T-cell (primary cell): Measurements from ENCODE around the gene ADAP2. TPM values are rescaled to one million over a fixed set of nuclear protein-coding genes. Genes with fewer than 3 reads are reported as not detected.

ENCODE experiments used
- ATAC-seq, 4 experiments: fragments of 200-7000 bp in 3 of 4; fragments of 150-1000 bp in 1 of 4; cut with Tn5 transposase; replicated peaks in 1 of 4; 1 replicate in 3 of 4; 2 replicates in 1 of 4; pipeline ENCODE4 v1.10.0; 2021; ENCODE audit warnings: moderate library complexity in 3 of 4, mild to moderate bottlenecking in 2 of 4, moderate number of reproducible peaks in 1 of 4
- CTCF ChIA-PET, 2 donors: fragments of 300-600 bp; sonication (Branson Sonifier 250); formaldehyde crosslinking; loops; one replicate each; lab custom pipeline; 2022; ENCODE audit warnings: antibody characterized with exemption in 2 of 2; lab: Charles Lee
- POLR2A ChIA-PET, 2 donors: fragments of 300-600 bp; sonication (Branson Sonifier 250); formaldehyde crosslinking; loops; one replicate each; lab custom pipeline; 2022; ENCODE audit warnings: antibody characterized with exemption in 2 of 2; lab: Charles Lee
- DNase-seq, 35 experiments: peaks; one replicate each; pipeline versions ENCODE4 v3.0.0 to v3.0.0-alpha.2; 2013 to 2023
- H3K27ac ChIP-seq: one replicate; pipeline ENCODE4 v1.5.1; 2013; ENCODE audit warnings: low read length
- H3K27me3 ChIP-seq, 2 experiments: replicated peaks in 1 of 2; 1 replicate in 1 of 2; 2 replicates in 1 of 2; pipeline versions ENCODE4 v1.6.1 to v1.7.0; 2013; ENCODE audit warnings: low read length in 1 of 2, mixed read lengths in 1 of 2; ENCODE audit not compliant: control insufficient read depth in 2 of 2, insufficient read depth in 2 of 2; ENCODE audit errors: extremely low read depth in 1 of 2
- H3K36me3 ChIP-seq, 2 donors: 1 replicate in 1 of 2; 2 replicates in 1 of 2; pipeline versions ENCODE4 v1.6.1 to v1.7.0; 2013; ENCODE audit warnings: low read length in 1 of 2; ENCODE audit not compliant: control insufficient read depth in 2 of 2, insufficient read depth in 1 of 2; ENCODE audit errors: extremely low read depth in 1 of 2
- H3K4me1 ChIP-seq, 2 experiments: 1 replicate in 1 of 2; 2 replicates in 1 of 2; pipeline versions ENCODE4 v1.6.1 to v1.7.0; 2013; ENCODE audit warnings: low read length in 2 of 2, mixed read lengths in 1 of 2; ENCODE audit not compliant: insufficient read depth in 2 of 2, control insufficient read depth in 1 of 2; ENCODE audit errors: extremely low read depth in 1 of 2
- H3K4me3 ChIP-seq, 2 donors: 1 replicate in 1 of 2; 2 replicates in 1 of 2; pipeline versions ENCODE4 v1.5.1 to v1.7.0; 2013; ENCODE audit warnings: mild to moderate bottlenecking in 2 of 2, low read length in 1 of 2, moderate library complexity in 1 of 2; ENCODE audit not compliant: control insufficient read depth in 1 of 2; ENCODE audit errors: extremely low read depth in 1 of 2
- H3K9me3 ChIP-seq: 2 replicates; pipeline ENCODE4 v1.7.0; 2013
- H3K27ac Mint-ChIP-seq, 2 donors: one replicate each; pipeline ENCODE4 v1.8.0; 2020 to 2021; ENCODE audit warnings: mild to moderate bottlenecking in 2 of 2, mixed read lengths in 2 of 2
- H3K27me3 Mint-ChIP-seq, 2 donors: one replicate each; pipeline ENCODE4 v1.8.0; 2021 to 2022; ENCODE audit warnings: mixed read lengths in 2 of 2
- H3K36me3 Mint-ChIP-seq: one replicate; pipeline ENCODE4 v1.8.0; 2021; ENCODE audit warnings: mixed read lengths
- H3K4me1 Mint-ChIP-seq, 3 donors: one replicate each; pipeline ENCODE4 v1.8.0; 2020 to 2022; ENCODE audit warnings: mixed read lengths in 3 of 3, mild to moderate bottlenecking in 1 of 3
- H3K4me3 Mint-ChIP-seq, 3 donors: one replicate each; pipeline ENCODE4 v1.8.0; 2020 to 2022; ENCODE audit warnings: mild to moderate bottlenecking in 3 of 3, mixed read lengths in 3 of 3, moderate library complexity in 3 of 3
- H3K9me3 Mint-ChIP-seq, 3 donors: one replicate each; pipeline ENCODE4 v1.8.0; 2020 to 2022; ENCODE audit warnings: mixed read lengths in 3 of 3
- WGBS: methylation state at CpG from one replicate; pipeline ENCODE4 v1.1.5; 2013; ENCODE audit warnings: missing lambda C conversion rate; ENCODE audit not compliant: insufficient coverage; 5-methylcytosine and 5-hydroxymethylcytosine counted together
- total RNA-seq, 35 experiments: library from RNA in 6 of 35; stranded (reverse) in 6 of 35; fragments of 120-200 nt in 1 of 35; gene quantifications; one replicate each; pipeline versions ENCODE4 v1.2.1 to v1.2.4 and lab custom pipeline; 2013 to 2026

ADAP2 gene
- total RNA-seq, 5 donors from 2014 or later (not counting 1 experiment from before 2014, with no cell fraction given) = 1.7 to 4.9 (median 2.1) TPM

DNA sequence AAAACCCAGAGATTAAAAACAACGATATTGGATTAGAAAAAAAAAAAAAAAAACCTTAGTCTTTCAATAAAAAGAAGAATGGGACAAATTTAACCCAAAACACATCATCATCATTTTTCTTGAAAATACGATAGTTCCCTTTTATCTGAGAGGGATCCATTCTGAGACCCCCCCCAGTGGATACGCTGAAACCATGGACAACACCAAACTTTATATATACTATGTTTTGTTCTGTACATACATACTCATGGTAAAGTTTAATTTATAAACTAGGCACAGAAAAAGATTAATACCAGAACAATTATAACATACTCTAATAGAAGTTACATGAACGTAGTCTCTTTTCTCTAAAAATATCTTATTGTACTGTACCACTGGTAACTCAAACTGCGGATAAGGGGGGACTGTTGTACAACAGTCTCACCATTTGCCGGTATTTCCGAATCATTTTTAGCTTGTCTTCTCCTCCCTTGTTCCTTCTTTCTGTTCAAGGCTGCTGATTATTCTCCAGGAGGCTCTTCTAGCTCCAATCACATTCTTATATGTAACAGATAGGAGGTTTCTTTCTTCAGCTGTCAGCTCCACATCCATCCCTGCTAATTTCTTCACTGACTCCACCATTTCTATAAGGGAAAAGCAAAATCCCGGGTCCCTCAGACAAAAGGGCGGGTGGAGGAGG, 86.1 kb downstream of the ADAP2 start:
- WGBS = 55% methylated on average over 4 of the region's 9 CpGs
- ChIA-PET POLR2A (no interaction called here), CTCF (interaction anchor here in 1 of 2 donors (0.6 to 0.7 kb wide), 2 partner anchors 31 to 227 kb away, joined by 3 to 5 read pairs; no protein-coding TSS in a partner anchor)
- no peak for DNase-seq
- H3K4me3 Mint-ChIP-seq = peak overlapping the region; percentile 89 to 96 (median 89)
- ATAC-seq = peak in 1 of 4 experiments; percentile 15
- H3K27me3 ChIP-seq = peaks cover 0 to 3% of the 10 kb centered on the region in 2 experiments
- H3K4me1 ChIP-seq = peaks cover 0 to 13% of the 10 kb centered on the region in 2 experiments
- H3K27ac ChIP-seq = peak overlapping the region; percentile 63
- H3K27me3 Mint-ChIP-seq = peaks cover 0 to 4% of the 10 kb centered on the region in 2 donors
- H3K9me3 Mint-ChIP-seq = no peaks in the 10 kb centered on the region
- peak overlapping the region; percentile 78 to 84 for H3K27ac Mint-ChIP-seq
- H3K4me1 Mint-ChIP-seq = peaks cover 14 to 23% (median 16%) of the 10 kb centered on the region in 3 donors
- peak overlapping the region; percentile 67 to 72 for H3K4me3 ChIP-seq
- H3K9me3 ChIP-seq = no peaks in the 10 kb centered on the region
- H3K36me3 Mint-ChIP-seq = no peaks in the 10 kb centered on the region
- no peaks in the 10 kb centered on the region for H3K36me3 ChIP-seq

DNA sequence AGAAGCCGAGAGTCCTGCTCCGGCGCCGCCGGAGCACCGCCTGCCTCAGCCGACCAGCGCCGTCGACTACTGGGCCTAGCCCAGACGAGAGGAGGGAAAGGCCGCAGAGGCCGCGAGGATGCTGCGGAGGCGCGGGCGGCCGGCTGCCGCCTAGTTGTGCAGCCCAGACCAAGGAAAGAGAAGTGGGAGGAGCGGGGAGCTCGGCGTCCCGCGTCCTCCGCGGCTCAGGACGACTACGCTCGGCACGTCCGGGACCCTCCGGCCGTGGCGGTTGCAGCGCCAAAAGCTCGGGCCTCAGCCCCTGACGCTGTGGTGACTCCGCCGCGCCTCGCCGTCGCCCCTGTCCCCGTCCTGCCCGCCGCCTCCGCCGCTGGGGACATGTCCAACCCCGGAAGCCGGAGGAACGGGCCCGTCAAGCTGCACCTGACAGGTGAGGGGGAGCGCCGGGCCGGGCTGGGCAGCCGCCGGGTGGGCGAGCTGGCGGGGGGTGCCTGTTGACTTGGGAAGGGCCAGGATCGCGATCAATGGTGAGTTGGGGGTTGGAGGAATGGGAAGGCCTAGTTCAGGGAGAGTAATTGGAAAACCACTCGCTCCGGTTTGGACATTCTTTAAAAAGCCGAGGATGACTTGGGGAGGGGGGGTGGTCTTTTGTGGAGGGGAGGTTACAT, 86.8 kb downstream of the ADAP2 start:
- H3K9me3 ChIP-seq = no peaks in the 10 kb centered on the region
- H3K36me3 ChIP-seq = no peaks in the 10 kb centered on the region
- peak overlapping the region; percentile 89 to 96 (median 89) for H3K4me3 Mint-ChIP-seq
- H3K27me3 Mint-ChIP-seq = peaks cover 0 to 4% of the 10 kb centered on the region in 2 donors
- peaks cover 14 to 23% (median 16%) of the 10 kb centered on the region in 3 donors for H3K4me1 Mint-ChIP-seq
- WGBS = 2% methylated on average over 65 of the region's 65 CpGs
- no peaks in the 10 kb centered on the region for H3K9me3 Mint-ChIP-seq
- ChIA-PET POLR2A (interaction anchor here in 1 of 2 donors (0.5 kb wide), 1 partner anchor 1583 kb away, joined by 3 read pairs; no protein-coding TSS in a partner anchor), CTCF (interaction anchor here in 1 of 2 donors (0.6 kb wide), 1 partner anchor 125 kb away, joined by 6 read pairs; no protein-coding TSS in a partner anchor)
- H3K27me3 ChIP-seq = peaks cover 0 to 3% of the 10 kb centered on the region in 2 experiments
- peak overlapping the region; percentile 63 for H3K27ac ChIP-seq
- H3K4me3 ChIP-seq = peak overlapping the region; percentile 67 to 72
- peak overlapping the region; percentile 90 to 91 for H3K27ac Mint-ChIP-seq
- ATAC-seq (peak; percentile 80 to 86 (median 82)), DNase-seq (peak in 34 of 35 experiments; percentile 8 to 64 (median 36))
- H3K4me1 ChIP-seq = peaks cover 0 to 13% of the 10 kb centered on the region in 2 experiments
- no peaks in the 10 kb centered on the region for H3K36me3 Mint-ChIP-seq

Other genes with a start within 250 kb of the ADAP2 start
- gene CRLF3, start 97.3 kb upstream of the ADAP2 start, total RNA-seq = 100 to 1,000 TPM in 1 of 5 donors, 10 to 100 TPM in 4; 73.3 to 112 (median 89.2) TPM
- gene ATAD5, start 90.0 kb upstream of the ADAP2 start, total RNA-seq = 1 to 10 TPM; 3.9 to 5.3 (median 4.2) TPM
- 10 to 100 TPM in 4 of 5 donors, 1 to 10 TPM in 1; 9.5 to 16.9 (median 14.8) TPM for gene TEFM, start 15.7 kb upstream of the ADAP2 start, total RNA-seq
- 1 to 10 TPM; 2.1 to 7.8 (median 6.4) TPM for gene RNF135, start 49.1 kb downstream of the ADAP2 start, total RNA-seq
- 10 to 100 TPM; 30.8 to 32.6 (median 31.8) TPM for gene NF1, start 173.0 kb downstream of the ADAP2 start, total RNA-seq